GM12878 (cell line): ENCODE results near the gene PMS1. TPM values are rescaled to one million over a fixed set of nuclear protein-coding genes. Genes with fewer than 3 reads are reported as not detected.

ENCODE experiments used
- ATAC-seq: fragments of 200-7000 bp; cut with Tn5 transposase; 3 replicates; pipeline ENCODE4 v1.9.1; 2020; ENCODE audit warnings: mild to moderate bottlenecking, moderate library complexity
- BruUV-seq: library from RNA; stranded (reverse); fragments of 400-500 nt; replicated peaks from 2 replicates; lab custom pipeline; 2021; lab: Mats Ljungman, UMichigan
- CTCF ChIA-PET: fragments of 300-600 bp; sonication (Branson Sonifier 250); formaldehyde crosslinking; extraction: SDS; loops from one replicate; lab custom pipeline; 2021; ENCODE audit warnings: inconsistent platforms; lab: Yijun Ruan, JAX
- POLR2A ChIA-PET: fragments of 350-600 bp; formaldehyde crosslinking; extraction: SDS; loops from one replicate; lab custom pipeline; 2021; ENCODE audit warnings: inconsistent platforms; lab: Charles Lee
- RAD21 ChIA-PET: fragments of 300-600 bp; sonication (Branson Sonifier 250); formaldehyde crosslinking; loops from one replicate; lab custom pipeline; 2023; ENCODE audit warnings: antibody characterized with exemption; ENCODE audit not compliant: unreplicated experiment; lab: Charles Lee
- SMC1A ChIA-PET: fragments of 300-600 bp; sonication (Branson Sonifier 250); formaldehyde crosslinking; loops from one replicate; lab custom pipeline; 2023; ENCODE audit not compliant: unreplicated experiment, uncharacterized antibody; lab: Charles Lee
- DNase-seq: peaks from one replicate; pipeline ENCODE4 v3.0.0-alpha.2; 2011; ENCODE audit warnings: low read depth, low spot score
- FAIRE-seq: peaks from 3 replicates; lab custom pipeline; 2011; peaks lifted over from hg19 to GRCh38; lab: Jason Lieb, UNC
- H2AFZ ChIP-seq: 2 replicates; pipeline ENCODE4 v1.6.0; 2011; ENCODE audit warnings: low read depth, low read length, control low read depth; ENCODE audit not compliant: control insufficient read depth
- H3K27ac ChIP-seq: 2 replicates; pipeline ENCODE4 v1.5.1; 2011; ENCODE audit warnings: control low read depth; ENCODE audit not compliant: control insufficient read depth, insufficient read depth
- H3K27me3 ChIP-seq, 2 experiments: replicated peaks in 1 of 2; 2 replicates each; pipeline versions ENCODE4 v1.6.0 to v1.6.1; 2011; ENCODE audit warnings: low read length in 1 of 2; ENCODE audit not compliant: control insufficient read depth in 2 of 2, insufficient read depth in 2 of 2
- H3K36me3 ChIP-seq, 2 experiments: 2 replicates each; pipeline ENCODE4 v1.5.1; 2011; ENCODE audit warnings: low read length in 1 of 2; ENCODE audit not compliant: control insufficient read depth in 2 of 2, insufficient read depth in 2 of 2
- H3K4me1 ChIP-seq: 2 replicates; pipeline ENCODE4 v1.6.1; 2011; ENCODE audit warnings: mild to moderate bottlenecking, low read length, moderate library complexity, mixed read lengths; ENCODE audit not compliant: control insufficient read depth, insufficient read depth
- H3K4me2 ChIP-seq: 2 replicates; pipeline ENCODE4 v1.6.0; 2011; ENCODE audit warnings: control low read depth; ENCODE audit not compliant: control insufficient read depth, insufficient read depth
- H3K4me3 ChIP-seq: fragments of 200-600 bp; sonication (generic); 2 replicates; pipeline ENCODE4 v1.5.1; 2016
- H3K79me2 ChIP-seq: 2 replicates; pipeline ENCODE4 v1.6.0; 2011; ENCODE audit warnings: low read length; ENCODE audit not compliant: control insufficient read depth, insufficient read depth
- H3K9ac ChIP-seq: 2 replicates; pipeline ENCODE4 v1.8.0; 2011; ENCODE audit warnings: low read length, control low read depth, mixed read lengths; ENCODE audit not compliant: control insufficient read depth, insufficient read depth
- H3K9me3 ChIP-seq: replicated peaks from 3 replicates; pipeline ENCODE4 v1.5.1; 2011; ENCODE audit warnings: mild to moderate bottlenecking, low read length; ENCODE audit not compliant: control insufficient read depth, insufficient read depth
- H4K20me1 ChIP-seq: 2 replicates; pipeline ENCODE4 v1.6.0; 2011; ENCODE audit not compliant: control insufficient read depth, insufficient read depth
- EZH2 ChIP-seq: IDR thresholded peaks from 2 replicates; pipeline ENCODE4 v1.6.1; 2012; ENCODE audit warnings: low read depth, mild to moderate bottlenecking, control low read depth, inconsistent platforms, low read length, borderline replicate concordance; ENCODE audit not compliant: control insufficient read depth
- ZNF274 ChIP-seq: IDR thresholded peaks from one replicate; pipeline ENCODE4 v1.8.0; 2011; ENCODE audit not compliant: insufficient read length, insufficient read depth
- WGBS: methylation state at CpG from one replicate; pipeline ENCODE4 v1.1.6; 2016; ENCODE audit warnings: low lambda C conversion rate; ENCODE audit not compliant: insufficient replicate concordance, insufficient coverage; ENCODE audit errors: missing lambda C conversion rate; 5-methylcytosine and 5-hydroxymethylcytosine counted together
- in situ Hi-C: fragments of 300-500 bp; cut with MboI; formaldehyde crosslinking; loops from 9 replicates; pipeline ENCODE4 v1.14.3; 2018; ENCODE audit warnings: mixed read lengths
- intact Hi-C: fragments of 100-400 bp; cut with micrococcal nuclease; formaldehyde crosslinking; loops from one replicate; pipeline ENCODE4 v1.14.2; 2022; ENCODE audit not compliant: unreplicated experiment
- polyA plus RNA-seq, 11 experiments: library from polyadenylated mRNA; depleted of rRNA in 4 of 11; unstranded in 6 of 11; stranded (reverse) in 5 of 11; fragments of >200 nt; fragmentation: Nextera tagmentation in 4 of 11; fragmentation: Illumina TruSeq in 1 of 11; extraction: Ambion mirVana in 4 of 11; extraction: Trizol in 1 of 11; gene quantifications; 1 replicate in 1 of 11; 2 replicates in 10 of 11; pipeline versions ENCODE4 v1.2.1 to v1.2.3, GENCODE V29; 2011 to 2016; ENCODE audit warnings: inconsistent platforms in 2 of 11, missing spikeins in 2 of 11, low read depth in 1 of 11
- total RNA-seq, 4 experiments: library from RNA; depleted of rRNA in 3 of 4; stranded (reverse); fragments of >200 nt in 3 of 4; fragmentation: Illumina TruSeq in 1 of 4; extraction: Trizol in 1 of 4; gene quantifications; 2 replicates each; pipeline versions ENCODE4 v1.2.1 to v1.2.3, GENCODE V29; 2013 to 2021
- TF ChIP-seq, protein P1 (sequence below): fragments of 450-650 bp; IDR thresholded peaks from 2 replicates; pipeline ENCODE4 v1.6.1; 2016; ENCODE audit warnings: mild to moderate bottlenecking, moderate library complexity, borderline replicate concordance

Gene PMS1
- total and polyA plus RNA-seq, 10 of the 15 experiments (the other 5 are each of a cell fraction or from before 2014, with no cell fraction given): 18.7 to 50.6 (median 29.5) TPM

DNA sequence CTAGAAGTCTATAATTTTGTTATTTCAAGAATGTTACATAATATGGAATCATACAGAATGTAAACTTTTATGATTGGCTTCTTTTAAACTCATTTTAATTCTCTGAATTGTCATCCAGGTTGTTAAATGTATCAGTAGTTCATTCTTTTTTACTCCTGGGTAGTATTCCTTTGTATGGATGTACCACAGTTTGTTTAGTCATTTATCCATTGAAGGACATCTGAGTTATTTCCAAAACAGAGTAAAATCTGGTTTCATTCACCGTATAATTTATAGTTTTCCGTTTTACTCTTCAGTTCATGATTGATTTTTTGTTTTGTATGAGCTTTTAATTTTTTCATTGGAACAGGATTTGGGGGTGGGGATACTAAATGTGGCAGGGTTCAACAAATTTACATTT lies 132.4 kb downstream of the PMS1 start:
- in situ Hi-C loops (no loop called here), intact Hi-C loops (no loop called here)
- Histone ChIP-seq H3K27ac (no peak overlapping the region), H3K27me3 (no peaks in the 10 kb centered on the region), H3K36me3 (no peaks in the 10 kb centered on the region), H2AFZ (no peak overlapping the region), H3K4me3 (no peak overlapping the region), H3K9ac (no peak overlapping the region), H3K4me1 (no peaks in the 10 kb centered on the region), H3K9me3 (no peaks in the 10 kb centered on the region; the same call in 2 of the 3 replicates), H3K4me2 (no peak overlapping the region), H4K20me1 (no peaks in the 10 kb centered on the region), H3K79me2 (no peaks in the 10 kb centered on the region)
- no TSS peak for BruUV-seq
- ChIA-PET SMC1A (no interaction called here), POLR2A (interaction anchor here (0.7 kb wide), 1 partner anchor 79 kb away, joined by 4 read pairs; no protein-coding TSS in a partner anchor), RAD21 (interaction anchor here (1.5 kb wide), 1 partner anchor 12 kb away, joined by 3 read pairs; no protein-coding TSS in a partner anchor), CTCF (interaction anchor here (0.6 to 1.0 kb wide), 4 partner anchors 20 to 329 kb away, joined by 3 to 4 read pairs (median 4); no protein-coding TSS in a partner anchor)
- WGBS: 41% methylated on average over 2 of the region's 2 CpGs
- TF ChIP-seq EZH2 (no peak), ZNF274 (no peak)
- TF ChIP-seq, protein P1, sequence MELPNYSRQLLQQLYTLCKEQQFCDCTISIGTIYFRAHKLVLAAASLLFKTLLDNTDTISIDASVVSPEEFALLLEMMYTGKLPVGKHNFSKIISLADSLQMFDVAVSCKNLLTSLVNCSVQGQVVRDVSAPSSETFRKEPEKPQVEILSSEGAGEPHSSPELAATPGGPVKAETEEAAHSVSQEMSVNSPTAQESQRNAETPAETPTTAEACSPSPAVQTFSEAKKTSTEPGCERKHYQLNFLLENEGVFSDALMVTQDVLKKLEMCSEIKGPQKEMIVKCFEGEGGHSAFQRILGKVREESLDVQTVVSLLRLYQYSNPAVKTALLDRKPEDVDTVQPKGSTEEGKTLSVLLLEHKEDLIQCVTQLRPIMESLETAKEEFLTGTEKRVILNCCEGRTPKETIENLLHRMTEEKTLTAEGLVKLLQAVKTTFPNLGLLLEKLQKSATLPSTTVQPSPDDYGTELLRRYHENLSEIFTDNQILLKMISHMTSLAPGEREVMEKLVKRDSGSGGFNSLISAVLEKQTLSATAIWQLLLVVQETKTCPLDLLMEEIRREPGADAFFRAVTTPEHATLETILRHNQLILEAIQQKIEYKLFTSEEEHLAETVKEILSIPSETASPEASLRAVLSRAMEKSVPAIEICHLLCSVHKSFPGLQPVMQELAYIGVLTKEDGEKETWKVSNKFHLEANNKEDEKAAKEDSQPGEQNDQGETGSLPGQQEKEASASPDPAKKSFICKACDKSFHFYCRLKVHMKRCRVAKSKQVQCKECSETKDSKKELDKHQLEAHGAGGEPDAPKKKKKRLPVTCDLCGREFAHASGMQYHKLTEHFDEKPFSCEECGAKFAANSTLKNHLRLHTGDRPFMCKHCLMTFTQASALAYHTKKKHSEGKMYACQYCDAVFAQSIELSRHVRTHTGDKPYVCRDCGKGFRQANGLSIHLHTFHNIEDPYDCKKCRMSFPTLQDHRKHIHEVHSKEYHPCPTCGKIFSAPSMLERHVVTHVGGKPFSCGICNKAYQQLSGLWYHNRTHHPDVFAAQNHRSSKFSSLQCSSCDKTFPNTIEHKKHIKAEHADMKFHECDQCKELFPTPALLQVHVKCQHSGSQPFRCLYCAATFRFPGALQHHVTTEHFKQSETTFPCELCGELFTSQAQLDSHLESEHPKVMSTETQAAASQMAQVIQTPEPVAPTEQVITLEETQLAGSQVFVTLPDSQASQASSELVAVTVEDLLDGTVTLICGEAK: no peak
- FAIRE-seq (no peak), ATAC-seq (no peak), DNase-seq (no peak)

Other genes starting within 250 kb of the PMS1 start
- 0.05 TPM in 1 of 2 replicates, not detected in the other for gene SLC40A1, start 203.7 kb upstream of the PMS1 start, total RNA-seq (2014; rRNA removed)
- not detected in 2 replicates for gene SLC40A1, start 203.7 kb upstream of the PMS1 start, total RNA-seq (2014; rRNA removed; fragmentation: Illumina TruSeq; extraction: Trizol)
- gene SLC40A1, start 203.7 kb upstream of the PMS1 start, total RNA-seq (2021): 0.38 and 0.61 TPM in 2 replicates
- gene SLC40A1, start 203.7 kb upstream of the PMS1 start, polyA plus RNA-seq (2011; rRNA removed): 0.07 and 0.08 TPM in 2 replicates
- 0.01 TPM in 1 of 2 replicates, not detected in the other for gene SLC40A1, start 203.7 kb upstream of the PMS1 start, polyA plus RNA-seq (2014; fragmentation: Illumina TruSeq; extraction: Trizol)
- not detected for gene SLC40A1, start 203.7 kb upstream of the PMS1 start, polyA plus RNA-seq (2014; fragmentation: Nextera tagmentation; extraction: Ambion mirVana)
- gene SLC40A1, start 203.7 kb upstream of the PMS1 start, polyA plus RNA-seq (2014; rRNA removed): not detected in 2 replicates
- not detected for gene SLC40A1, start 203.7 kb upstream of the PMS1 start, polyA plus RNA-seq (2016; fragmentation: Nextera tagmentation; extraction: Ambion mirVana)
- 48.0 and 58.4 TPM in 2 replicates for gene ASNSD1, start 123.0 kb upstream of the PMS1 start, total RNA-seq (2014; rRNA removed)
- 71.5 and 79.3 TPM in 2 replicates for gene ASNSD1, start 123.0 kb upstream of the PMS1 start, total RNA-seq (2014; rRNA removed; fragmentation: Illumina TruSeq; extraction: Trizol)
- gene ASNSD1, start 123.0 kb upstream of the PMS1 start, total RNA-seq (2021): 39.5 and 43.2 TPM in 2 replicates
- 39.1 and 63.6 TPM in 2 replicates for gene ASNSD1, start 123.0 kb upstream of the PMS1 start, polyA plus RNA-seq (2011; rRNA removed)
- gene ASNSD1, start 123.0 kb upstream of the PMS1 start, polyA plus RNA-seq (2014; fragmentation: Illumina TruSeq; extraction: Trizol): 89.8 and 119 TPM in 2 replicates
- 10 to 100 TPM; 70.1 to 74.1 TPM for gene ASNSD1, start 123.0 kb upstream of the PMS1 start, polyA plus RNA-seq (2014; fragmentation: Nextera tagmentation; extraction: Ambion mirVana)
- 37.6 and 42.6 TPM in 2 replicates for gene ASNSD1, start 123.0 kb upstream of the PMS1 start, polyA plus RNA-seq (2014; rRNA removed)
- 10 to 100 TPM; 77.4 to 82.1 TPM for gene ASNSD1, start 123.0 kb upstream of the PMS1 start, polyA plus RNA-seq (2016; fragmentation: Nextera tagmentation; extraction: Ambion mirVana)
- gene ANKAR, start 109.8 kb upstream of the PMS1 start, total RNA-seq (2014; rRNA removed): 3.9 and 4.1 TPM in 2 replicates
- 4.2 and 5.2 TPM in 2 replicates for gene ANKAR, start 109.8 kb upstream of the PMS1 start, total RNA-seq (2014; rRNA removed; fragmentation: Illumina TruSeq; extraction: Trizol)
- gene ANKAR, start 109.8 kb upstream of the PMS1 start, total RNA-seq (2021): 1.7 and 2.0 TPM in 2 replicates
- gene ANKAR, start 109.8 kb upstream of the PMS1 start, polyA plus RNA-seq (2011; rRNA removed): 1.7 and 2.4 TPM in 2 replicates
- gene ANKAR, start 109.8 kb upstream of the PMS1 start, polyA plus RNA-seq (2014; fragmentation: Illumina TruSeq; extraction: Trizol): 2.4 and 2.5 TPM in 2 replicates
- 1 to 10 TPM; 1.3 to 2.9 TPM for gene ANKAR, start 109.8 kb upstream of the PMS1 start, polyA plus RNA-seq (2014; fragmentation: Nextera tagmentation; extraction: Ambion mirVana)
- 2.9 and 3.0 TPM in 2 replicates for gene ANKAR, start 109.8 kb upstream of the PMS1 start, polyA plus RNA-seq (2014; rRNA removed)
- 1 to 10 TPM; 1.9 to 3.3 TPM for gene ANKAR, start 109.8 kb upstream of the PMS1 start, polyA plus RNA-seq (2016; fragmentation: Nextera tagmentation; extraction: Ambion mirVana)
- 6.7 and 9.6 TPM in 2 replicates for gene OSGEPL1, start 21.7 kb upstream of the PMS1 start, total RNA-seq (2014; rRNA removed)
- 7.8 and 9.4 TPM in 2 replicates for gene OSGEPL1, start 21.7 kb upstream of the PMS1 start, total RNA-seq (2014; rRNA removed; fragmentation: Illumina TruSeq; extraction: Trizol)
- 5.6 and 7.9 TPM in 2 replicates for gene OSGEPL1, start 21.7 kb upstream of the PMS1 start, total RNA-seq (2021)
- 18.0 and 27.9 TPM in 2 replicates for gene OSGEPL1, start 21.7 kb upstream of the PMS1 start, polyA plus RNA-seq (2011; rRNA removed)
- gene OSGEPL1, start 21.7 kb upstream of the PMS1 start, polyA plus RNA-seq (2014; fragmentation: Illumina TruSeq; extraction: Trizol): 7.5 and 9.8 TPM in 2 replicates
- 10 to 100 TPM in 1 of 2 experiments, 1 to 10 TPM in 1; 9.4 to 11.5 TPM for gene OSGEPL1, start 21.7 kb upstream of the PMS1 start, polyA plus RNA-seq (2014; fragmentation: Nextera tagmentation; extraction: Ambion mirVana)
- gene OSGEPL1, start 21.7 kb upstream of the PMS1 start, polyA plus RNA-seq (2014; rRNA removed): 5.8 and 7.9 TPM in 2 replicates
- gene OSGEPL1, start 21.7 kb upstream of the PMS1 start, polyA plus RNA-seq (2016; fragmentation: Nextera tagmentation; extraction: Ambion mirVana): 10 to 100 TPM; 10.1 to 10.4 TPM
- gene ORMDL1, start 111 bp upstream of the PMS1 start, total RNA-seq (2014; rRNA removed): 91.4 and 104 TPM in 2 replicates
- gene ORMDL1, start 111 bp upstream of the PMS1 start, total RNA-seq (2014; rRNA removed; fragmentation: Illumina TruSeq; extraction: Trizol): 75.9 and 76.7 TPM in 2 replicates
- gene ORMDL1, start 111 bp upstream of the PMS1 start, total RNA-seq (2021): 59.0 and 62.6 TPM in 2 replicates
- gene ORMDL1, start 111 bp upstream of the PMS1 start, polyA plus RNA-seq (2011; rRNA removed): 140 and 188 TPM in 2 replicates
- gene ORMDL1, start 111 bp upstream of the PMS1 start, polyA plus RNA-seq (2014; fragmentation: Illumina TruSeq; extraction: Trizol): 100 and 130 TPM in 2 replicates
- 10 to 100 TPM; 68.9 to 89.5 TPM for gene ORMDL1, start 111 bp upstream of the PMS1 start, polyA plus RNA-seq (2014; fragmentation: Nextera tagmentation; extraction: Ambion mirVana)
- 95.4 and 114 TPM in 2 replicates for gene ORMDL1, start 111 bp upstream of the PMS1 start, polyA plus RNA-seq (2014; rRNA removed)
- gene ORMDL1, start 111 bp upstream of the PMS1 start, polyA plus RNA-seq (2016; fragmentation: Nextera tagmentation; extraction: Ambion mirVana): 100 to 1,000 TPM; 156 to 161 TPM